Esophagus muscularis mucosa (tissue), 4 donors: ENCODE data around the gene IFNGR1. TPM values are rescaled to one million over a fixed set of nuclear protein-coding genes. Genes with fewer than 3 reads are reported as not detected.

Experiments used
- DNase-seq: peaks from one replicate; pipeline ENCODE4 v3.0.0-alpha.2; 2017; ENCODE audit errors: extremely low spot score
- H3K27ac ChIP-seq, 4 donors: fragments of 200-600 bp; sonication (generic); replicated peaks in 1 of 4; 1 replicate in 3 of 4; 2 replicates in 1 of 4; pipeline ENCODE4 v1.5.1; 2016 to 2019; ENCODE audit warnings: mild to moderate bottlenecking in 1 of 4
- H3K27me3 ChIP-seq, 4 donors: fragments of 200-600 bp; sonication (generic); one replicate each; pipeline versions ENCODE4 v1.5.1 to v1.6.0; 2016 to 2019
- H3K36me3 ChIP-seq, 4 donors: fragments of 200-600 bp; sonication (generic); one replicate each; pipeline ENCODE4 v1.5.1; 2016 to 2019
- H3K4me1 ChIP-seq, 4 donors: fragments of 200-600 bp; sonication (generic); one replicate each; pipeline ENCODE4 v1.5.1; 2016 to 2019
- H3K4me3 ChIP-seq, 4 donors: fragments of 200-600 bp; sonication (generic); 1 replicate in 2 of 4; 2 replicates in 2 of 4; pipeline ENCODE4 v1.5.1; 2016 to 2019; ENCODE audit warnings: mild to moderate bottlenecking in 4 of 4, moderate library complexity in 1 of 4
- H3K9me3 ChIP-seq, 4 donors: fragments of 200-600 bp; sonication (generic); 1 replicate in 3 of 4; 2 replicates in 1 of 4; pipeline ENCODE4 v1.5.1; 2016 to 2019
- EP300 ChIP-seq: sonication (generic); formaldehyde crosslinking; IDR thresholded peaks from one replicate; pipeline ENCODE4 v1.6.1; 2017; ENCODE audit warnings: antibody characterized with exemption
- POLR2A ChIP-seq: fragments of 450-650 bp; IDR thresholded peaks from one replicate; pipeline ENCODE4 v1.6.1; 2017; ENCODE audit warnings: antibody characterized with exemption, moderate library complexity, mild to moderate bottlenecking, low read depth
- POLR2AphosphoS5 ChIP-seq, 2 donors: sonication (generic); formaldehyde crosslinking; IDR thresholded peaks; one replicate each; pipeline ENCODE4 v1.6.1; 2017; ENCODE audit warnings: antibody characterized with exemption in 2 of 2
- WGBS: methylation state at CpG from one replicate; pipeline ENCODE4 v1.1.5; 2018; 5-methylcytosine and 5-hydroxymethylcytosine counted together
- intact Hi-C: fragments of 100-400 bp; cut with DNase I; formaldehyde crosslinking; loops from one replicate; pipeline ENCODE4 v1.15.1; 2023
- total RNA-seq, 4 donors: library from RNA; depleted of rRNA; stranded (reverse); fragments of >200 nt; gene quantifications; one replicate each; pipeline versions ENCODE4 v1.1.0 to v1.2.1, GENCODE V29; 2016
- TF ChIP-seq, protein P1 (sequence below), 3 experiments: fragments of 200-600 bp in 2 of 3; fragments of 450-650 bp in 1 of 3; sonication (generic) in 2 of 3; IDR thresholded peaks; one replicate each; pipeline ENCODE4 v1.5.1; 2017 to 2019; ENCODE audit warnings: antibody characterized with exemption in 3 of 3, mild to moderate bottlenecking in 2 of 3, moderate library complexity in 1 of 3

The IFNGR1 gene
- total RNA-seq, 4 donors from 2014 or later = 52.8 to 95.9 (median 62.9) TPM

DNA sequence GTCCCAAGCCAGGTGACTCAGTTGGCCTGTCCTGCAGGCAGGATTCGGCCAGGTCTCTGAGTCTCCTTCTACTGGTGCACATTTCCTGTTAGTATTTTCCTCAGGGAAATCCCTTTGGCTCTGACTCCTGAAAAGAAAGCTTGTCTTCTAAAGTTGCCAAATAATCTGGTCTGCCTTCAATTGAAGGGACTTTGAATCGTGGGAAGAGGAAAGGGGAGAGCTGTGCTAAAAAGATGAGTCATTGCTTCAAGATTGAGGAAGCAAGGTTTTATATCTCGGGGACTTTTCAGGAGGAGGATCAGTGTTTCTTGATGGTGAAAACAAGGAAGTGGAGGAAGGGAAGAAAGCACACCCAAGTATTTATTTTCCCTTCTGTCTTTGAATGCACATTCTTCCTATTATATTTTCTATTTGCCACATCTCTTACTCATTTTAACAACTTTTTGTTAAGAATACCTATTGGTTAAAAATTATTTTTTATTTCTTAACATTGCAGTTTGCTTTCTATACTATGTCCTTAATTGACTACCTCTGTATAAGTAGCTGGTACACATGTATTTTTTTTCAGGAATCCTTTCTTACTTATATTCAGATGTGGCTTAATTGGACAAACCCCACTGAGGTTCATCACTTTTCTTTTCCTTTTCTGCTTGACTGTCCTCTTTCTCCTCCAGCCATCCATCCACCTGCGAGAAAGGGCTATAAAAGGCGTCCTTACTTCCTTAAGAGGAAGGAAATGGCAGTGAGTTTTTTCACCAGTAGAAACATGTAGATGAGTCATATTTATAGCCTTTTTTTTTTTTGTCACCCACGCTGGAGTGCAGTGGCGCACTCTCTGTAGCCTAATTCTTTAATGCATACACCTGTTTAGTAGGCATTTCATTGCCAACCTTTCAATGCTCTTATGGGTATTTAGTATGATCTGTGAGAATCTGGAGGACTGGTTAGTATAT is 15.0 kb upstream of the IFNGR1 start:
- TF ChIP-seq POLR2AphosphoS5 (IDR thresholded peaks at IDR 0.05) (peak; percentile 29 to 39), EP300 (no peak)
- H3K4me1 ChIP-seq = peaks cover 26 to 32% (median 28%) of the 10 kb centered on the region in 4 donors
- H3K4me3 ChIP-seq = no peak overlapping the region
- no peaks in the 10 kb centered on the region for H3K9me3 ChIP-seq
- DNase-seq = peak; percentile 85
- H3K36me3 ChIP-seq = no peaks in the 10 kb centered on the region
- WGBS = 38% methylated on average over 7 of the region's 7 CpGs
- peak overlapping the region; percentile 39 to 62 (median 58) for H3K27ac ChIP-seq
- H3K27me3 ChIP-seq = no peaks in the 10 kb centered on the region
- intact Hi-C loops = no loop called here

DNA sequence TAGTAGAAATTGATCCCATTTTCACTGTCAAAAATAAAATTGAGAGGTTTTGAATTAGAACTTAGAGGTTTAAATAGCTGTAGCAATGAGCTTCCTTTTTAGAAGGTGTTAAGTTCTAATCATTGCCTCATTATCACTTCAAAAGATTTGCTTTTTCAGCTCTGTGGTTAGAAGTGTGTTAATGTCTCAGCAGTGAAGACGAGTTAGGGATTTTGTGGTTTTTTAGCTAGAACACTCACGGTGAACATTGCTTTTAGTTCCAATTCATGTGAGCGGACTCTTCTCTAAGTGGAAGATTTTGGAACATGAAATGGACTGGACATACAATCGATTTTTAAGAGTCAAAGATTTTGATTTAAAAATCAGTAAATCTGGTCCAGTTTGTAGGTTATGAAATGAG is 12.7 kb upstream of the IFNGR1 start:
- DNase-seq = no peak
- H3K36me3 ChIP-seq = no peaks in the 10 kb centered on the region
- H3K9me3 ChIP-seq = no peaks in the 10 kb centered on the region
- WGBS = 72% methylated on average over 4 of the region's 4 CpGs
- H3K27me3 ChIP-seq = no peaks in the 10 kb centered on the region
- intact Hi-C loops = no loop called here
- TF ChIP-seq POLR2A = no peak
- no peak for TF ChIP-seq POLR2AphosphoS5 (IDR thresholded peaks at IDR 0.05)
- TF ChIP-seq EP300 = no peak
- TF ChIP-seq, protein P1, sequence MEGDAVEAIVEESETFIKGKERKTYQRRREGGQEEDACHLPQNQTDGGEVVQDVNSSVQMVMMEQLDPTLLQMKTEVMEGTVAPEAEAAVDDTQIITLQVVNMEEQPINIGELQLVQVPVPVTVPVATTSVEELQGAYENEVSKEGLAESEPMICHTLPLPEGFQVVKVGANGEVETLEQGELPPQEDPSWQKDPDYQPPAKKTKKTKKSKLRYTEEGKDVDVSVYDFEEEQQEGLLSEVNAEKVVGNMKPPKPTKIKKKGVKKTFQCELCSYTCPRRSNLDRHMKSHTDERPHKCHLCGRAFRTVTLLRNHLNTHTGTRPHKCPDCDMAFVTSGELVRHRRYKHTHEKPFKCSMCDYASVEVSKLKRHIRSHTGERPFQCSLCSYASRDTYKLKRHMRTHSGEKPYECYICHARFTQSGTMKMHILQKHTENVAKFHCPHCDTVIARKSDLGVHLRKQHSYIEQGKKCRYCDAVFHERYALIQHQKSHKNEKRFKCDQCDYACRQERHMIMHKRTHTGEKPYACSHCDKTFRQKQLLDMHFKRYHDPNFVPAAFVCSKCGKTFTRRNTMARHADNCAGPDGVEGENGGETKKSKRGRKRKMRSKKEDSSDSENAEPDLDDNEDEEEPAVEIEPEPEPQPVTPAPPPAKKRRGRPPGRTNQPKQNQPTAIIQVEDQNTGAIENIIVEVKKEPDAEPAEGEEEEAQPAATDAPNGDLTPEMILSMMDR (IDR thresholded peaks at IDR 0.05) = no peak
- H3K4me1 ChIP-seq = peaks cover 29 to 38% (median 36%) of the 10 kb centered on the region in 4 donors
- no peak overlapping the region for H3K4me3 ChIP-seq
- no peak overlapping the region for H3K27ac ChIP-seq

DNA sequence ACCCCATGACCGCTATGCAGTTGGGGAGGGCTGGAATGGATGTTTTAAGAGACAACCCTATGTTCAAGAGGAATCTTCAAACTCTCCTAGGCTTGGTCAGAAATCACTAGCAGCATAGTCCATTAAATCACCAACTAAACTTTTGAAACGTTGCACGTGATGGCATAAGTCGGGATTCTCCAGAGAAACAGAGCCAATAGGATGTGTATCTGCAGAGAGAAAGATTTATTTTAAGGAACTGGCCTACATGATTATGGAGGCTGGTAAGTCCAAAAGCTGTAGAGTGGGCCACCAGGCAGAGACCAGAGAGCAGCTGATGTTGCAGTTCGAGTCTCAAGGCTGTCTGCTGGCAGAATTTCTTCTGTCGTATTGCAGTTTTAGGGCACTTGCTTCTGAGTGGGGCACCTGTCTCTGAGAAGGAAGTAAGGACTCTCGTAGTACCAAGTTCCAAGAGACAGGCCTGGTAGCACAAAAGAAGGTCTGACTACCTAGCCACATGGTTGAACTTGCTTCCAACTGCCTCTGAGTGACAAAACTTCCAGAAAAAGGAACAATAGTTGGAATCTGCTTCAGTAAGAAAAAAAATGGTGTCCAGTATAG is 11.9 kb upstream of the IFNGR1 start:
- Histone ChIP-seq H3K27me3 (no peaks in the 10 kb centered on the region), H3K4me3 (no peak overlapping the region), H3K9me3 (no peaks in the 10 kb centered on the region), H3K27ac (no peak overlapping the region), H3K36me3 (no peaks in the 10 kb centered on the region), H3K4me1 (peaks cover 25 to 37% (median 33%) of the 10 kb centered on the region in 4 donors)
- no peak for DNase-seq
- intact Hi-C loops = no loop called here
- TF ChIP-seq POLR2A = no peak
- TF ChIP-seq, protein P1 (IDR thresholded peaks at IDR 0.05) = no peak
- no peak for TF ChIP-seq EP300
- TF ChIP-seq POLR2AphosphoS5 (IDR thresholded peaks at IDR 0.05) = no peak
- WGBS = 84% methylated on average over 6 of the region's 7 CpGs

DNA sequence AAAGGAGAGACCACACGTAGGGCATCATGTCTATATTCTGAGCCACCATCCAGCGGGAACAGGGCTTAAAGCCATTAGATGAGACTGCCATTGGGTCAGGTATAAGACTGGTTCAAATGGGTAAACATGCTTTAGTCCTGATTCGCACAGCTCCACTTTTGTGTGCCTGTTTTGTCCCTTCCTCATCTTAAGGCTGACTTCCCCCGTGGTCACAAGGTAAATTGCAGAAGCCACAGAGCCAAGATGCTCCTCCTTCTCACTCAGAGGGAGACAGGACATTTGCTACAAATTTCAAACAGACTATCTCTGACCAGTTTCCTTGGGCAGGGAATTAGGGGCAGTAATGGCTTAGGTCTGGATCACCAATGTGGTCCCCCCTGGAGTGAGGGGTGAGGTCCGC is 11.4 kb upstream of the IFNGR1 start:
- TF ChIP-seq POLR2AphosphoS5 (IDR thresholded peaks at IDR 0.05) = no peak
- no peak for TF ChIP-seq POLR2A
- no peak for TF ChIP-seq EP300
- TF ChIP-seq, protein P1 (IDR thresholded peaks at IDR 0.05) = no peak
- whole genome bisulfite sequencing = 90% methylated on average over 5 of the region's 5 CpGs
- Histone ChIP-seq H3K4me3 (no peak overlapping the region), H3K9me3 (no peaks in the 10 kb centered on the region), H3K36me3 (no peaks in the 10 kb centered on the region), H3K4me1 (peaks cover 28 to 42% (median 33%) of the 10 kb centered on the region in 4 donors), H3K27ac (no peak overlapping the region), H3K27me3 (no peaks in the 10 kb centered on the region)
- DNase-seq = no peak
- intact Hi-C loops = no loop called here

DNA sequence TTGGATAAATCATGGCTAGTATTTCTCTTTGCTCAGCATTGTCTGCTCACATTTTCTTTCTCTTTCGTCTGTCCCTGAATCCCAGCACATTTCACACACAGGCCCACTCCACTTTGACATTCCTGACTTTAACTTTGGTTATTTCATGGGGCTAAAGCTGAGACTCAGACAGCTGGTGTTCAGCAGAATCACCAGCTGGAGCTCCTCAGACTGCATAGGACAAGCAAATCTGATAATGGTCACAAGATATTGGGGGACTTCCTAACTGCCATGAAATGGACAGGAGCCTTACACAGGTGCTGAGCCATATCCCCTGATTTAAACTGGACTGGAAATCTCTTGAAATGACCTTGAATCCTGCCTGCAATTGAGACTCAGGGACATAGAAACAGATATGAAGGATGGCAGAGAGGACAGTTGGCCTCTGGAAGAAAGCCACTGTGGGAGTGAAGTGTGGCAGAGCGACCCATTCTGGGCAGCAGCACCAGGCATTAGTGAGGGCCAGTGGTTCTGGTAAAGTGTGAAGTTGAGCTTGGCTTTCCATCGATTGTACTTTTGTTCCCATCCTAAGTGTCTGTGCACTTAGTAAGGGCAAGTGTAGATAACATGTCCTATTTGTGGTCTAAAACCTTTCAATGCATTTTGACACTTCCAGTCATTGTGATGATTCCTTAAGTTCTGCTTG is 10.0 kb upstream of the IFNGR1 start:
- intact Hi-C loops = no loop called here
- TF ChIP-seq POLR2A (no peak), POLR2AphosphoS5 (IDR thresholded peaks at IDR 0.05) (no peak), EP300 (no peak)
- TF ChIP-seq, protein P1 (IDR thresholded peaks at IDR 0.05) = no peak
- Histone ChIP-seq H3K27me3 (no peaks in the 10 kb centered on the region), H3K9me3 (no peaks in the 10 kb centered on the region), H3K27ac (no peak overlapping the region), H3K36me3 (no peaks in the 10 kb centered on the region), H3K4me3 (no peak overlapping the region), H3K4me1 (peaks cover 27 to 46% (median 33%) of the 10 kb centered on the region in 4 donors)
- no peak for DNase-seq
- 87% methylated on average over 3 of the region's 3 CpGs for WGBS
